Neural progenitor cell (in vitro differentiated cells): ENCODE results near the gene R3HCC1L. TPM values are rescaled to one million over a fixed set of nuclear protein-coding genes. Genes with fewer than 3 reads are reported as not detected.

ENCODE experiments used
- DNase-seq: peaks from one replicate; pipeline ENCODE4 v3.0.0-alpha.2; 2016; ENCODE audit warnings: low spot score
- H2AFZ ChIP-seq: fragments of 200-600 bp; sonication (generic); replicated peaks from 2 replicates; pipeline ENCODE4 v1.6.1; 2016; ENCODE audit warnings: antibody characterized with exemption
- H3F3A ChIP-seq: fragments of 200-600 bp; sonication (generic); 2 replicates; pipeline ENCODE4 v1.6.1; 2016; ENCODE audit warnings: antibody characterized with exemption, low read depth
- H3K27ac ChIP-seq: fragments of 200-600 bp; sonication (generic); 2 replicates; pipeline ENCODE4 v1.5.1; 2016; ENCODE audit warnings: mild to moderate bottlenecking
- H3K27me3 ChIP-seq: fragments of 200-600 bp; sonication (generic); 2 replicates; pipeline ENCODE4 v1.6.1; 2016; ENCODE audit warnings: mild to moderate bottlenecking, moderate library complexity
- H3K36me3 ChIP-seq: fragments of 200-600 bp; sonication (generic); 2 replicates; pipeline ENCODE4 v1.5.1; 2016
- H3K4me1 ChIP-seq: fragments of 200-600 bp; sonication (generic); 2 replicates; pipeline ENCODE4 v1.6.1; 2016; ENCODE audit warnings: mixed run types
- H3K4me2 ChIP-seq: fragments of 200-600 bp; sonication (generic); 2 replicates; pipeline ENCODE4 v1.6.1; 2016
- H3K4me3 ChIP-seq: fragments of 200-600 bp; sonication (generic); 2 replicates; pipeline ENCODE4 v1.5.1; 2016
- H3K79me2 ChIP-seq: fragments of 200-600 bp; sonication (generic); 2 replicates; pipeline ENCODE4 v1.6.1; 2016; ENCODE audit warnings: low read depth
- H3K9ac ChIP-seq: fragments of 200-600 bp; sonication (generic); 2 replicates; pipeline ENCODE4 v1.6.1; 2016
- H3K9me3 ChIP-seq: fragments of 200-600 bp; sonication (generic); 2 replicates; pipeline ENCODE4 v1.5.1; 2016; ENCODE audit warnings: low read depth
- H4K20me1 ChIP-seq: fragments of 200-600 bp; sonication (generic); 2 replicates; pipeline ENCODE4 v1.6.1; 2016; ENCODE audit warnings: low read depth
- H3K27ac Mint-ChIP-seq: 3 replicates; pipeline ENCODE4 v1.8.0; 2021; ENCODE audit warnings: mixed read lengths
- H3K27me3 Mint-ChIP-seq: 2 replicates; pipeline ENCODE4 v1.8.0; 2022; ENCODE audit warnings: low read depth, mild to moderate bottlenecking, inconsistent platforms, moderate library complexity, mixed read lengths; ENCODE audit not compliant: insufficient read depth
- H3K36me3 Mint-ChIP-seq: 3 replicates; pipeline ENCODE4 v1.8.0; 2021; ENCODE audit warnings: mixed read lengths
- H3K4me1 Mint-ChIP-seq: 3 replicates; pipeline ENCODE4 v1.8.0; 2021; ENCODE audit warnings: mixed read lengths
- H3K4me3 Mint-ChIP-seq: 3 replicates; pipeline ENCODE4 v1.8.0; 2021; ENCODE audit warnings: mild to moderate bottlenecking, moderate library complexity, mixed read lengths
- H3K9me3 Mint-ChIP-seq: 3 replicates; pipeline ENCODE4 v1.8.0; 2020; ENCODE audit warnings: mixed read lengths
- EZH2 ChIP-seq: fragments of 200-600 bp; sonication (generic); IDR thresholded peaks from 2 replicates; pipeline ENCODE4 v1.6.1; 2017; ENCODE audit warnings: antibody characterized with exemption, mild to moderate bottlenecking, moderate library complexity
- EZH2phosphoT487 ChIP-seq: fragments of 200-600 bp; sonication (generic); IDR thresholded peaks from 2 replicates; pipeline ENCODE4 v1.6.1; 2017; ENCODE audit warnings: antibody characterized with exemption
- total RNA-seq: library from RNA; depleted of rRNA; stranded (reverse); fragments of >200 nt; gene quantifications from 2 replicates; pipeline ENCODE4 v1.2.3, GENCODE V29; 2015; ENCODE audit warnings: low replicate concordance
- TF ChIP-seq, protein P1 (sequence below): fragments of 200-600 bp; sonication (generic); IDR thresholded peaks from 2 replicates; pipeline ENCODE4 v1.5.1; 2017; ENCODE audit warnings: antibody characterized with exemption, mild to moderate bottlenecking

R3HCC1L gene
- total RNA-seq, 1 donor from 2014 or later: 26.8 TPM

DNA sequence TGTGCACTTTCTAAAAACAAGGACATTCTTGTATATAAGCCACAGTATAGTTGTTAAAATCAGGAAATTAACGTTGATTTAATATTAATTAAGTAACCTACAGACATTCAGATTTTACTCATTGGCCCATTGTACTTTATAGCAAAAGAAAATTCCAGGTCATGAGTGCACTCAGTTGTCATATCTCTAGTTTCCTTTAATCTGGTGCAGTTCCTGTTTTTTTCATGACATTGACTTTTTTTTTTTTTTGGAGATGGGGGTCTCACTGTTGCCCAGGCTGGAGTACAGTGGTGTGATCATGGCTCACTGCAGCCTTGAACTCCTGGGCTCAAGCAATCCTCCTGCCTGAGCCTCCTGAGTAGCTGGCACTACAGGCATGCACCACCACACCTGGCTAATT lies 24.1 kb downstream of the R3HCC1L start:
- TF ChIP-seq, protein P1, sequence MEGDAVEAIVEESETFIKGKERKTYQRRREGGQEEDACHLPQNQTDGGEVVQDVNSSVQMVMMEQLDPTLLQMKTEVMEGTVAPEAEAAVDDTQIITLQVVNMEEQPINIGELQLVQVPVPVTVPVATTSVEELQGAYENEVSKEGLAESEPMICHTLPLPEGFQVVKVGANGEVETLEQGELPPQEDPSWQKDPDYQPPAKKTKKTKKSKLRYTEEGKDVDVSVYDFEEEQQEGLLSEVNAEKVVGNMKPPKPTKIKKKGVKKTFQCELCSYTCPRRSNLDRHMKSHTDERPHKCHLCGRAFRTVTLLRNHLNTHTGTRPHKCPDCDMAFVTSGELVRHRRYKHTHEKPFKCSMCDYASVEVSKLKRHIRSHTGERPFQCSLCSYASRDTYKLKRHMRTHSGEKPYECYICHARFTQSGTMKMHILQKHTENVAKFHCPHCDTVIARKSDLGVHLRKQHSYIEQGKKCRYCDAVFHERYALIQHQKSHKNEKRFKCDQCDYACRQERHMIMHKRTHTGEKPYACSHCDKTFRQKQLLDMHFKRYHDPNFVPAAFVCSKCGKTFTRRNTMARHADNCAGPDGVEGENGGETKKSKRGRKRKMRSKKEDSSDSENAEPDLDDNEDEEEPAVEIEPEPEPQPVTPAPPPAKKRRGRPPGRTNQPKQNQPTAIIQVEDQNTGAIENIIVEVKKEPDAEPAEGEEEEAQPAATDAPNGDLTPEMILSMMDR: no peak
- no peaks in the 10 kb centered on the region for H3K36me3 ChIP-seq
- H3K27me3 Mint-ChIP-seq: no peaks in the 10 kb centered on the region
- no peak overlapping the region for H3K9ac ChIP-seq
- peaks cover 26% of the 10 kb centered on the region for H4K20me1 ChIP-seq
- H3K9me3 ChIP-seq: no peaks in the 10 kb centered on the region
- no peak for DNase-seq
- H3K4me2 ChIP-seq: no peak overlapping the region
- H3K4me3 ChIP-seq: no peak overlapping the region
- H3K27ac ChIP-seq: no peak overlapping the region
- peaks cover 8% of the 10 kb centered on the region for H3K36me3 Mint-ChIP-seq
- no peaks in the 10 kb centered on the region for H3K4me1 ChIP-seq
- no peak overlapping the region for H3K27ac Mint-ChIP-seq
- peaks cover 4% of the 10 kb centered on the region for H3K4me1 Mint-ChIP-seq
- no peaks in the 10 kb centered on the region for H3F3A ChIP-seq
- H2AFZ ChIP-seq: no peak overlapping the region
- no peak overlapping the region for H3K4me3 Mint-ChIP-seq
- no peaks in the 10 kb centered on the region for H3K9me3 Mint-ChIP-seq
- H3K79me2 ChIP-seq: peaks cover 45% of the 10 kb centered on the region
- no peaks in the 10 kb centered on the region for H3K27me3 ChIP-seq

DNA sequence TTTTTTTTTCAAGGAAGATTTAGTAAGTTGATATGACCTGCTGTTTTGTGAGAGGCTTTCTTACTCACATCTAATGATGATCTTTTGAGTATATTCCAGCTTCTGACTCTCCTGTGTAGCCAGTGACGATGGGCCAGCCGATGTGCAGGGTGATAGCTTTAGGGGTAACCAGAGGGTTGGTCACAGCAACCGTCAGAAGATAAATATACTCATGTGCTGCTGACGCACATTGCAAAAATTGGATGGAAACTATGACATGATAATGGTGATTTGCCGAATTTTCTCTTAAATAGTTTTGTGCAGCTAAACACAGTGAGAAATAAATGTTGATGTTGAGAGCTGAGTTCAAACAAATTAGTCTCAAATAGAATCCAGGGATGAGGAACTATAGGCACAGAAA lies 29.5 kb downstream of the R3HCC1L start:
- no peaks in the 10 kb centered on the region for H3K9me3 Mint-ChIP-seq
- DNase-seq: no peak
- H3K4me3 Mint-ChIP-seq: no peak overlapping the region
- Histone ChIP-seq H2AFZ (no peak overlapping the region), H3F3A (no peaks in the 10 kb centered on the region), H3K4me2 (no peak overlapping the region), H3K27ac (no peak overlapping the region), H4K20me1 (peaks cover 29% of the 10 kb centered on the region), H3K36me3 (no peaks in the 10 kb centered on the region), H3K9ac (no peak overlapping the region), H3K27me3 (no peaks in the 10 kb centered on the region), H3K4me3 (no peak overlapping the region), H3K4me1 (no peaks in the 10 kb centered on the region), H3K79me2 (peaks cover 11% of the 10 kb centered on the region), H3K9me3 (no peaks in the 10 kb centered on the region)
- H3K36me3 Mint-ChIP-seq: peaks cover 11% of the 10 kb centered on the region
- H3K27ac Mint-ChIP-seq: peak overlapping the region; percentile 19
- no peaks in the 10 kb centered on the region for H3K27me3 Mint-ChIP-seq
- no peak for TF ChIP-seq EZH2phosphoT487
- no peak for TF ChIP-seq EZH2
- TF ChIP-seq, protein P1: no peak
- peaks cover 14% of the 10 kb centered on the region for H3K4me1 Mint-ChIP-seq

DNA sequence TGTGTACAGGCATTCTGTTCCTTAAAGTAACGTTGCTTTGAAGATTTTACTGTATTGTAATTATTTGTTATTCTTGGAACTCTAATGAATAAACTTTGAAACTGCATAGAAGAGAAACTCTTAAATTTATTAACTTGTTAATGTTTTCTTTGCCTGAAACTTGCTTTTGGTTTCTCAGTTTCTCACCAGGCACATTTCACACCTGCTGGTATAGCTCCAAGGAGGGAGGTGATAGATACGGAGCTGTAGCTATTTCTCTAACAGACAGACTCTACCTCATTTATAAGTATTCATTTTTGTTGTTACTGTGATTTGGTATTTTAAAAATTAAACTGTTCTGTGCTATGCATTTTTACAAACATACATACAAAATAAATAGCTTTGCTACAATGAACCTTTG lies 32.7 kb downstream of the R3HCC1L start:
- Histone ChIP-seq H3K36me3 (no peaks in the 10 kb centered on the region), H3K9me3 (no peaks in the 10 kb centered on the region), H3K4me2 (no peak overlapping the region), H3K9ac (no peak overlapping the region), H3K4me3 (no peak overlapping the region), H4K20me1 (peaks cover 37% of the 10 kb centered on the region), H3K4me1 (peaks cover under 1% of the 10 kb centered on the region), H3F3A (no peaks in the 10 kb centered on the region), H2AFZ (no peak overlapping the region), H3K27ac (no peak overlapping the region), H3K79me2 (no peaks in the 10 kb centered on the region), H3K27me3 (no peaks in the 10 kb centered on the region)
- Mint-ChIP-seq H3K9me3 (no peaks in the 10 kb centered on the region), H3K4me3 (no peak overlapping the region), H3K36me3 (peaks cover 19% of the 10 kb centered on the region), H3K27ac (no peak overlapping the region), H3K27me3 (no peaks in the 10 kb centered on the region), H3K4me1 (peaks cover 18% of the 10 kb centered on the region)
- TF ChIP-seq EZH2phosphoT487 (no peak), EZH2 (no peak)
- TF ChIP-seq, protein P1: no peak
- no peak for DNase-seq

DNA sequence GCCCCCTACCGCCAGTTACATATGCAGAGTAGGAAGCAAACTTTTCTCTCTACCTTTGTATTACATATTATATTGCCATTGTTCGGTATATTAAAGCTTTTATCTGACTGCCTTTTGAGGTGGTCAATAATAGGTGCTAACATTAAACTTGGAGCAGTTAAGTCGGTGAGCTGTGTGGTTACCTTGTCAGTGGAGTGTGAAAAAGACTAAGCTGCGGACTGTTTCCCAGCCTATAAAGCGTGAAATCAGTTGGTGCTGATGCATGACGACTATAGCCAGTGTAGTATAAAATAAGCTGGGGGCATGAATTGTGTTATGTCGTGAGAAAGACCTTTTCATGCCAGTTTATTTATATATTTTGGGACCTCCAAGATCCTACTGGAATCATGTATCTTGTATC lies 33.7 kb downstream of the R3HCC1L start:
- Histone ChIP-seq H3K4me2 (no peak overlapping the region), H3K4me3 (no peak overlapping the region), H3K79me2 (no peaks in the 10 kb centered on the region), H3K36me3 (no peaks in the 10 kb centered on the region), H3K9me3 (no peaks in the 10 kb centered on the region), H4K20me1 (peaks cover 41% of the 10 kb centered on the region), H3K4me1 (peaks cover 10% of the 10 kb centered on the region), H3K27ac (no peak overlapping the region), H3F3A (no peaks in the 10 kb centered on the region), H3K9ac (no peak overlapping the region), H3K27me3 (no peaks in the 10 kb centered on the region), H2AFZ (no peak overlapping the region)
- TF ChIP-seq EZH2 (no peak), EZH2phosphoT487 (no peak)
- TF ChIP-seq, protein P1: no peak
- DNase-seq: no peak
- H3K27ac Mint-ChIP-seq: no peak overlapping the region
- no peaks in the 10 kb centered on the region for H3K9me3 Mint-ChIP-seq
- H3K27me3 Mint-ChIP-seq: no peaks in the 10 kb centered on the region
- H3K4me1 Mint-ChIP-seq: peaks cover 18% of the 10 kb centered on the region
- H3K36me3 Mint-ChIP-seq: peaks cover 19% of the 10 kb centered on the region
- H3K4me3 Mint-ChIP-seq: no peak overlapping the region
